NCI-H2107 treated with DMSO at 0.1 percent for 48 hours (cell line): ENCODE results near the gene BABAM1.

Experiments used
- DNase-seq: peaks from one replicate; lab custom pipeline; 2025; ENCODE audit not compliant: unreplicated experiment; lab: John Stamatoyannopoulos, UW

The BABAM1 gene

DNA sequence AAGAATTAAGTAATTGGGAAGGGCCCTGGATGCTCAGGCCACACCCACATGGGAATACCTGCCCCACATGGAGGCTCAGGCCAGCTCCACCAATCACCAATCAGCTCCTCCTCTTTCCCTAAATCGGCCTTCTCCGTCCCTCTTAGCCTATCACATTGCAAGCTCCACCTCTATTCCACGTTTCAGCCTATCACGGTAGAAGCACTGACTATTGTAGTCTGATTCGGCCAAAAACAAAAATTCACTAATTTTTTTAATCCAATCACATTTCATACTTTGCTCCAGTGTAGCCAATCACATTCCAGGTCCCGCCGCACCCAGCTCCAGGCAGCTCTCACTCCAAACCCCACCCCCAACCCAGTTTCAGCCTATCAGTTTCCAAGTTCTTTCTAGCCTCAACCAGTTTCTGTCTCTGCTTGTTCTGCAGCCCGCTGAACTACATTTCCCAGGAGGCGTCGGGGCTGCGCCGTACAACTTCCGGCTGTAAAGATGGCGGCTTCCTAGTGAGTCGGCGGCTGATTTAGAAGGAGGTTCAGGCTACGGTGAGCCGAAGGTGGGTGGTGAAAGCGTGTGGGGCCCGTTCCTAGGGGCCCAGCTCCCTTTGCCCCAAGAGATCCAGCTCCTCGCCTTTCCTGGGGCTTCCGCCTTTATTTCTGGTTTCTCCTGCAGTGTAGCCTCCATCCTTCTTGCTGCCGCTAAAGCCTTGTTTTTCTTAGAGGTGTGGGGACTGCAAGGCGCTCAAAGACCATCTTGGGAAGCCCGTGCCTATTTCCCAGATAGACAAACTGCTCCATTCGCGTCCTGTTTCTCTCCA is at the start of gene BABAM1:
Gene BABAM1, plus strand, starts transcription at position 469 of the 814 bp plus-strand sequence. CDS start 1,364 bp downstream, outside the sequence.
- peak; percentile 97 for DNase-seq

DNA sequence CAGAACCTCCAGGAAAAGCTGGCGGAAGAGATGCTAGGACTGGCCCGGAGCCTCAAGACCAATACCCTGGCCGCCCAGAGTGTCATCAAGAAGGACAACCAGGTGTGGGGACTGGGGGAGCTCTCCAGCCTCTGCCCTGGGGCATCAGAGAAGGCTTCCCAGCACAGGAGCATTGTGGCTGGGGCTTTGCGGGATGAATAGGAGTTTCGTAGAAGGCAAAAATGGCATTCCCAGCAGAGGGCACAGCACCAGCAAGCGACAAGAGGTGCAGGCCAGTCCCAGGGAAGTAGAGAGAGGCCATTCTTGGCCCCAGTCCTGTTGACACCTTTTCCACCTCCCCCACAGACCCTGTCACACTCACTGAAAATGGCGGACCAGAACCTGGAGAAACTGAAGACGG is 48.0 kb upstream of the BABAM1 start:
- DNase-seq = no peak

DNA sequence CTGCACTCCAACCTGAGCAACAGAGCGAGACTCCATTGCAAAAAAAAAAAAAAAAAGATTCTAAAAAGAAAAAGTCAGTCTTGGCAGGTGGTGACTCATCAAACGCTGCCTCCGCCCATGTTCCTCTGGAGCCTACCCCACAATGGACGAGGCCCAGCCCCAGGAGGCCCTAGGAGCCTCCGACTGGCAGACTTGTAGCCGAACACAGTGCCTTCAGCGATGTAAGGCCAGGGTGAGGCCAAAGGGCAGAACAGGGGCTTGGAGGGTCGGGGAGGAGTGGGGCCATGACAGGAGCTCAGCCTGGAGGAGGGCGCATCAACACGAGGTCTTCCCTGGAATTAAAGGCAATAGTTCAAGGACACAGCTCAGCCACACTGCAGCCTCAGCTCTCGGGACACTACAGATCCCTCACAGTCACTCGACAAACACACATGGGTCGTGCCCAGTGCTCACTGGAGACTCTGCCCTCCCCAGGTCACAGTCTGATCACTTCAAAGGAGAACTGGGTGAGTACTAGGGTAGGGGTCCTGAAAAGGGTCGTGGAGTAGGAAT is 47.0 kb upstream of the BABAM1 start:
- no peak for DNase-seq

DNA sequence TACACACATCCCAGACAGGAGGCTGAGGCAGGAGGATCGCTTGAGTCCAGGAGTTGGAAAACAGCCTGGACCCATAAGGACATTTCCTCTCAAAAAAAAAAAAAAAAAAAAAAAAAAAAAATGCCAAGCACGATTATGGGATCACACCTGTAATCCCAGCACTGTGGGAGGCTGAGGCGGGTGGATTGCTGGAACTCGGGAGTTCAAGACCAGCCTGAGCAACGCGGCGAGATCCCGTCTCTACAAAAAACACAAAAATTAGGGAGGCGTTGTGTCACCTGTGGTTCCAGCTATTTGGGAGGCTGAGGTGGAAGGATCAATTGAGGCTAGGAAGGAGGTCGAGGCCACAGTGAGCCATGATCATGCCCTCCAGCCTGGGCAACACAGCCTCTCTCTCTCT is 42.2 kb upstream of the BABAM1 start:
- DNase-seq = no peak

DNA sequence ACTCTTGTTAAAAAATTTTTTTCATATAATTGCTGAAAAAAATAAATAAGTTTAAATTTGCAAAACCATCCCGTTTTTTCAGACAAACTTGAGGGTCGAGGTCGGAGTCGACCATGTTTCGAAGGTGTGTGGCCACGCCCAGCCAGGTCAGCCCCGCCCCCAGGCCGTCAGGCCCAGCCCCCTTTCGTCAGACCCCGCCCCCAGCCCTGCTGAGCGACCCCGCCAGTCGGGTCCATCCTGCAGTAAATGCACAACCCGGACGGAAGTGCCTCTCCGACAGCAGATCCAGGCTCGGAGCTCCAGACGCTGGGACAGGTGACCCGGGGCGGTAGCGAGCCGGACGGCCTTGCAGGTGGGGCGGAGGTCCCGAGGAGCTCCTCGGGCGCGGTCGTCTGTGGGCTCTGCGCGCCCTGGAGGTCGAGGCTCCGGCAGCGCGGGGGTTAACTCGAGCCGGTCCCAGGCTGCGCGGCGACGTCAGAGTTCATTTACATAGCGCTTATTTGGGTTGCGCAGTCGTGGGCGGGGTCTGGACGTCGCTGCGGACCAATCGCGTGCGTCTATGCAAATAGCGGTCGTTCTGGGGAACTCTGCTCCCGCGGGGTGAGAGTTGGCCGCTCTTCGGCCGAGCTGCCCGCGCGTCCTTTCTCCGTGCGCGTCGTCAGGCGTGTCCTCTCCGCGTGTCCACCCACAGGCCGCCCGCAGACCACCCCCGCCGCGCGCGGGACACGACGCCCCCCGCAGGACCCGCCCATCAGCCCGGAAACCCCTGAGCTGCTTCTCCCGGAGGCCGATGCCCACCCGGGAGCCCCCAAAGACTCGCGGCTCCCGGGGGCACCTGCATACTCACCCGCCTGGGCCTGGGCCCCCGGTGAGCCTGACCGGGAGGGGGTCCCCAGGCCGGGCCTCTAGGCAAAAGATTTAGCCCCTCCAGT is 41.0 kb upstream of the BABAM1 start, which contains the start of gene OCEL1:
Gene OCEL1, plus strand, starts transcription at position 225 of the 932 bp plus-strand sequence. Its CDS starts 22 bp downstream, at position 247.
- DNase-seq = peak; percentile 88

DNA sequence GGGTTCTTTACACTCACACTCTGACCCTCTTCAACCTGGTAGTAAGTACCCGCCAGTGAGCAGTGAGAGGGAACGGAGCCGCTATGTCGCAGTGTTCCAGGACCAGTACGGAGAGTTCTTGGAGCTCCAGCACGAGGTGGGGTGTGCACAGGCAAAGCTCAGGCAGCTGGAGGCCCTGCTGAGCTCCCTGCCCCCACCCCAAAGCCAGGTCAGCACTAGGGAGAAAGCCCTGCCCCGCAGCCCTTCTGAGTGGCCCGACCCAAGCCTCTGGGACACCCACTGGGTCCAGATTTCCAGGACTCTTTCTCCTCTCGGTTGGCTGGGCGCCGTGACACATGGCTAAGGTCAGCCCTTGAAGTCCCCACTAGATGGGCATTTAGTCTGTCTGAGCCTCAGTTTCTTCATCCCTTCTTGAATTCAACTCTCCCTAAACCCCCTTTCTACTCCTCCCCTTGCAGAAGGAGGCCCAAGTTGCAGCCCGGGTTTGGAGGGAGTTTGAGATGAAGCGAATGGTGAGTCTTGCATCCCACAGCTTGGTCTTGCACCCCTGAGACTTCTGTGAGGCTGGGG is 39.4 kb upstream of the BABAM1 start:
- no peak for DNase-seq

DNA sequence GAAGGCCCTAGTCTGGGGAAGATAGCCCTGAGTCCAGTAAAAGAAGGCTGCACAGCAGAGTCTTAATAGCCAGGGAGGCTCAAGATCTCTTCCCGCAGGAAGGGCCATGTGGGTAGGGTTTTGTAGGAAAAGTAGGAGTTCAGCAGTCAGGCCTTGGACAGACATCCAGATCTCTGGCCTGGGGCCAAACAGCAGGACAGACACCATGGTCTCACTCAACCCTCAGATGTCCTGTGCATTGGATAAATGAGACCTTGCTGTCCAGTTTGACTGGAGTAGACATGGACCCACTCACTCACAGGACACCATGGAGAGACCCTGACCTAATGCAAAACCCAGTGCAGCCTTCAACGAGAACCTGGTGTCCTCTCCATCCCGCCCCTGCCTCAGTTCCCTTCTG is 37.4 kb upstream of the BABAM1 start:
- DNase-seq = no peak

DNA sequence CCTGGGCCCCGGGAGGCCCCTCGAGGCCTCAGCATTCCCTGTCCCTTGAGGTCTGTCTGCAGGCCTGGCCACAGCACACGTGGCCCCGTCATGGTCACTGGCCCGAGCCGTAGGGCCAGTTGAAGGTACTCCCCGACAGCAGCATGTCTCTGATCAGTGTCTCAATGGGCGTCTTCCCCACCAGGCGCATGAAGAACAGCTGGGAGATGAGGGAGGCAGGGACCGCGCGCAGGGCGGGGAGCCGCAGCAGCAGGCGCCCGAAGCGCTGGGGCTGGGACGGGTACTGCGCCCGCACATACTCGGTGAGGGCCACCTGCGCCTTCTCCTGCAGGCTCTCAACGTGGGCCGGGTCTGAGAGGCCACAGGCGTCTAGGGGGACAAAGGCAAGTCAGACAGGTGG is 35.0 kb upstream of the BABAM1 start:
- DNase-seq = no peak

DNA sequence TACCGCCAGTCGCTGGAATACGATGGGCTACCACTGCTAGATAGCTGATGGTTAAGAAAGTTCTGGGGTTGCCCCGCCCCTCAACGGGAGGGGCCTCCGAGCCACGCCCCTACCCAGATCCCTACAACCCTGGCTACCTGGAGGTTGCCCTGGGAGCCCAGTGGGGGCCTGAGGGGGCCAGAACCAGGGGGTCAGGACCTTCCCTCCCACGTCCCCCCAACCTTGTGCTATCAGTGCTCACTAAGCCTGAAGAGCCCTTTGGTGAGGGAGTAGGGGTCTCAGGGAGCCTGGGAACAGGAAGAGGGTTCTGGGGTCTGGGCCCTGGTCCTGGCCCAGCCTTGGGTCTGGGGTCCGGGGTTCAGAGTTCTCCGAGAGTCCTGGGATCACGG is 32.3 kb upstream of the BABAM1 start:
- no peak for DNase-seq

DNA sequence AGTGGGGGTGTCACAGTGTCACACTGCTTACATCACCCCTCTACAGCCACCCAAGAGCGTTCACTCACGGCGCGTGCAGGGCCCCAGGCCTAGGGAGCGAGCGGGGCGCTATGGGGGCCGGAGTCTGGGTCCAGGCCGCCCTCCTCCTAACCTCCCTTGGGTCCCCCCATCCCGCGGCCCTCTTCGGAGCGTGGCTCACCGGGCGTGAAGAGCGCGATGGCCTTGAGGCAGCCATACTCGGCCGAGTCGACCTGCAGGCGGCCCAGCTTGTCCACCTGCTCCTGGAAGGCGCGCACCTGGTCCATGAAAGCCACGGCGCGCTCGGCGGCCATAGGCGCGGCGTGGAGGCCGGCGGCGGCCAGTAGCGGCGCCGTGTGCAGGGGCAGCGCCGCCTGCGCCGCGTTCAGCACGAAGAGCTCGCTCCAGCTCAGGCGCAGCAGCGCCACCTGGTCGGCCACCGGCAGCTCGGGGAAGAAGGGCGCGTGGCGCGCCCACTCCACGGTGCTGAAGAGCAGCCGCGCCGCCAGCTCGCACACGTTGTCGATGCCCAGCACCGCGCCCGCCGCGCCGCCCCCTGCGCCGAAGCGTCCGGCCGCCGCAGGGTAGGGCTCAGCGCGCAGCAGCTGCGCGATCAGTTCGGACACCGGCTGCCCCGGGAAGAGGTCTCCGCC is 31.8 kb upstream of the BABAM1 start:
- no peak for DNase-seq

DNA sequence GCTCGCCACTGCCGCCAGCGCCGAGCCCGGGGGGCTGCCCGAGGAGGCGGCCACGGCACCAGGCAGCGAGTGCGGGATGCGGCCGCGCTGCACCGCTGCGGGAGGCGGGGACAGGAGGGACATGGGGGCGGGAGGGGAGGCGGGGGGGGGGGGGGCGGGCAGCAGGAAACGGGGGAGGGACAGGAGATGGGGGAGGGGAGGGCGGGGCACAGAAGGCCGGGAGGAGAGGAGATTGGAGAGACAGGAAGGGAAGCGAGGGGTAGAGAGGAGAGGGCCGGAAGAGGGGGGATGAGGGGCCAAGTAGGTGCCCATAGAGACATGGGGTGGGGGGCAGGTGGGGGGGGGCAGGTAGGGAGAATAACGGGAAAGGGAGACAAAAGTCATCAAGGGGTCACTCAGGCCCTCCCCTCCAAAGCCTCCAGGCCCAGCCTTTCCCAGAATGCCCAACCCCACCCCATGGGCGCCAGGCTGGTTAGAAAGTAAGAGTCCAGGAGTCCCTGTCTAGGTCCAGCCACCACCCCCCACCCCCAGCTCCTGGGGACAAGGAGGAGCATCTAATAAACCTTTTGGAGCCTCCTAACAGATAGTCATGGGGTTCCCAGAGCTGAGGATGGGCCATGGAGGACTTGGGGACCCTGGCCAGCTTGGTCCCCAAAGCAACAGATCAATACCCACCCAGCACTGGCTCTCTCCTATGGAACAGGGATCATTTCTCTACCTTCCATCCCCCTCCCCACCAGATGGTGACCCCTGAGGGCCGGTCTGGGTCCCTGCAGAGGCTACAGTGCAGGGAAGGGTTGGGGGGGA is 31.1 kb upstream of the BABAM1 start:
- no peak for DNase-seq

DNA sequence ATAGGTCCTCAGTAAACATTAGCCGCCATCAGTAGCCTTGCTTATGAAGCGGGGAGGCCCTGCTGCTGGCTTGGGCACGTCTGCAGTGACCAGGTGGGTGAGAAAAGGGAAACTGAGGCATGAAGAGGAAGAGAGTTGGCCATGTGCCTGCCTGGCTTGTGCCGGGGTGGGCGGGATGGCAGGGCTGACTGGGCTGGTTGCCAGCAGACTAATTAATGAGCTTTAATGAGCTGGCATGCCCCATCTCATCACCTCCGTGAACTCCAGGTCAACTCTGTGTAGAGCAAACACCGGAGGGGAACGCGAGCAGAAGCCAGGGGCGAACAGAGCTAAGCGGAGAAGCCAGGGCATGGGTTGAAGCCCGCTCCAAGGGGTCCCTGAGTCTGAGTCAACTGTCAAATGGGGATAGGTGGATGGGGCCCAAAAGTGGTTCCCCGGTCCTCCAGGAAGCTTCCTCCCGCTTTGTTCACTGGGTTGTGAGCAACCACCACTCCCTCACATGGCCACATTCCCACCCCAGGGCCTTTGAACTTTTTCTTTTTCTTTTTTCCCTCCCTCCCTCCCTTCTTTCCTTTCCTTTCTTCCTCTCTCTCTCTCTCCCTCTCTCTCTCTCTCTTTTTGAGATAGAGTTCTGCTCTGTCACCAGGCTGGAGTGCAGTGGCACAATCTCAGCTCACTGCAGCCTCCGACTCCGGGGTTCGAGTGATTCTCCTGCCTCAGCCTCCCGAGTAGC is 30.3 kb upstream of the BABAM1 start:
- no peak for DNase-seq

DNA sequence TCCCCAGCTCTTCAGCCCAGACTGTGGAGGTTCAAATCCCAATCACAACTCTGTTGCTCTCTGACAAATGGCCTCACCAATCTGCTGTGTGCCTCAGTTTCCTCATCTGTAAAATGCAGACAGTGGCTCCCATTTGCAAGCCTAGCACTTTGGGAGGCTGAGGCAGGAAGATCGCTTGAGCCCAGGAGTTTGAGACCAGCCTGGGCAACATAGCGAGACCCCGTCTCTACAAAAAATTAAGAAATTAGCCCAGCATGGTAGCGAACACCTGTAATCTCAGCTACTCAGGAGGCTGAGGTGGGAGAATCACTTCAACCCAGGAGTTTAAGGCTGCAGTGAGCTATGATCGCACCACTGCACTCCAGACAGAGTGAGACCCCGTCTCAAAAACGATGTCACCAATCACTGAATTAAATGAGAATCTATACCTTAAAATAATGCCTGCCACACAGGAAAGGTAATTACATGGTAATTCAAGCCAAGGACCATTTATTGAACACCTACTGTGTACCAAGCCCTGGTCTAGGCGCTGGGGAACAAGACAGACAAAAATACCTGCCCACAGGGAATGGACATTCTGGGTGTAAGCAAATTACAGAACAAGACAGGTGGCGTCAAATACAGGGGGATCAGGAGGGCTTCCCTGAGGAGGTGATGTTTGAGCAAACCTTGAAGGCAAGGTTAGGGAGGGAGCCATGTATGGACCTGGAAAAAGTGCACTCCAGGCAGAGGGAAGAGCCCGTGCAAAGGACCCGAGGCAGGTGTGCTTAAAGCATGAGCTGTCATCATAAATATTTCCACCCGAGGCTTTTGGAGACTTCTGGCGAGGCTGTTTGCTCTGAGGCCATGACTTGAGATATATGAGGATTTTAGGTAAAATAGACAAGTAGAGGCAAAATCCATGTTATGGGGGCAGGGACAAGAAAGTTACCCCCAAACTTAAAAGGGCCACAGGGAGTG is 29.2 kb upstream of the BABAM1 start:
- DNase-seq = no peak

DNA sequence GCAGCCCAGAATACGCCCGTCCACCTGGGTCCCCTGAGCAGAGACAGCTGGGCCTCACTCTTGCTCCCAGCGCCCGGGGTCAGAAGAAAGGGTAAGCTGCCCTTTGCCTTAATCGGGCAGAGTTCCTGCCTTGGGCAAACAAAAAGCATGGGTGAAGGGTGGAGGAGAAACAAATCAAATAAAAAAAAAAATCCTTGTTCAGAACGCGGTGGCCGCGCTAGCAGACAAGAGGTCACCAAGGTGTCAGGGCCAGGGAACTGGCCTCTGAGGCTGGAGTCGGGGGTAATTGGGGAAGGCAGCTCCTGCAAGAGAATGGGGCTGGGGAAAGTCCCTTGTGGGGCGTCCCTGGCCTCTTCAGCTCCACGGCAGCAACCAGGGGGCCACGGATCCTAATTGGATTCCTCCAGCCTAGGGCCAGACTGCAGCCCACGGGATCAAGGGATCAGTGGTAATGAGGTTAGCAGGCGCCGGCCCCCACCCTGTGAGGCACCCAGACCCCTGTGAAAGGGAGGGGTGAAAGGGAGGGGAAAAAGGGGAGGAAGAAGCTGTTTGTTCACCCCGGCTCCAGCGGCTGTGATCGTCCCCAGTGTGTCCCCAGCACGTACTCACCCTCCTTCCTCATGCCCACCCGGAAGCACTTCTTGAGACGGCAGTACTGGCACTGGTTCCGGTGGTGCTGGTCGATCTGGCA is 27.0 kb upstream of the BABAM1 start:
- no peak for DNase-seq

DNA sequence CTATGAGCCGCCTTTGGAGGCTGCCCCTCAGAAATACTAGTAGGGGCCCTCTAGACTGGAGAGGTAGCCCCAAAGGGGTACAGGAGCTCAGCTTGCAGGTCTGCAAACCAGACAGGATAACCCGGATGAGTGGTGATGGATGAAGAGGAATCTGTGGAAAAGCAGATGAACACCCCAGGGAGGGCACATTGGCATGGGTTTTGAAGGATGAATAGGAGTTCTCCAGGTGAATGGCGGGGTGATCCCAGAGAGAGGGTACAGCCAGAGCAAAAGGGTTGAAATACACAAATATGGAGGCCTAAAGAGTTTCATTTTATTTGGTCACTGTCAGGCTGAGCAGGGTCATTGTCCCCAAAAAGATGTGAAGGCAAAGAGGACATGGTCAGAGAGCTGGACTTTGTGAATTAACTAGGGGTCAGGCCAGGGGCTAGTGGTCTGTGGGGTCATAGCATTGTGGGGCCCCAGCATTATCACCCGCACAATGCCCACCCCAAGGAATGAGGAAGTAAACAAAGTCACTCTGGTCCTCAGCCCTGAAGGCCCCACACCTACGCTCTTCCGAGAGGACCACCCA is 26.3 kb upstream of the BABAM1 start:
- DNase-seq = no peak

DNA sequence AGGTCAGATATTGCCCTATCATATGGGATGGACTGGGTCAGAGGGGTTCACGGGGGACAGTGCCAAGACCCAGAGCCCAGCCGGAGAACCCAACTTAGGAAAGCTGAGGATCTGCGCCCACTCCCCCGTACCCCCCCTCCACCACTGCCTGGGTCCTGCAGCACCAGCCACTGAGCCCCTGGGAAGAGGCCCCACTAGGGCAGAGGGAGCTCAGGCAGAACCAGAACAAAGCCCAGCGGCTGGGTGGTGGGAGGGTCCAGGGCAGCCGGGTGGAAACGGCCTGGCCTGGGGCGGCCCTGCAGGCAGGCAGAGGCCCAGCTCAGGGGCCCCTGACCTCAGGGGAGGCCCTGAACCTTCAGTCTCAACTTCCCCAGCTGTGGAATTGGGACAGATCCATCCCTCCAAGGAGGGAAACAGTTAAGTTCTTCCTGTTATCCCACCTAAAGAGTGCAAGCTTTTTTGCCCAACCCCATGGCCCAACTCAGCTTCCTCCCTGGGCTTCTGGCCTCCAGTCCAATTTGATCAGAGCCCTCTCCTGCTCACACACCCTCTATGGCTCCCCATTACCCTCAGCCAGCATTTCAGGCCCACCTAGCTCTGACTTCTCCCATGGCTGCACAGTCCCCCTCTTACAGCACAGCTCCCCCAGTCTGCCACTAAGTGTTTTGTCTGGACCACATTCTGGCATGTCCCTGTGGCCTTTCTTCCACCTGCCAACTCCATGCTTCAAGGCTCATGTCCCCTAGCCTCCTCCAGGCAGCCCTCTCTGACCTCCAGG is 24.6 kb upstream of the BABAM1 start:
- no peak for DNase-seq
